IMR-90 (cell line): ENCODE measurements around the gene NOG. TPM values are rescaled to one million over a fixed set of nuclear protein-coding genes. Genes with fewer than 3 reads are reported as not detected.

Source experiments
- ATAC-seq: fragments of 200-7000 bp; cut with Tn5 transposase; 2 replicates; pipeline ENCODE4 v1.9.1; 2020; ENCODE audit warnings: low read depth, mild to moderate bottlenecking, moderate library complexity
- BruUV-seq: library from RNA; stranded (reverse); fragments of 400-500 nt; replicated peaks from 2 replicates; lab custom pipeline; 2021; lab: Mats Ljungman, UMichigan
- CTCF ChIA-PET: fragments of 300-600 bp; formaldehyde crosslinking; extraction: SDS; loops from one replicate; lab custom pipeline; 2021; ENCODE audit warnings: antibody characterized with exemption; lab: Yijun Ruan, JAX
- POLR2A ChIA-PET: fragments of 300-600 bp; sonication (Branson Sonifier 250); formaldehyde crosslinking; loops from one replicate; lab custom pipeline; 2022; ENCODE audit warnings: antibody characterized with exemption; ENCODE audit not compliant: unreplicated experiment; lab: Charles Lee
- DNase-seq: peaks from one replicate; pipeline ENCODE4 v3.0.0; 2013
- H2AFZ ChIP-seq: replicated peaks from 2 replicates; pipeline ENCODE3; 2013; ENCODE audit warnings: low read length, mild to moderate bottlenecking; ENCODE audit not compliant: poor library complexity
- H2AK5ac ChIP-seq: 2 replicates; pipeline ENCODE4 v1.6.1; 2013; ENCODE audit warnings: low read depth, low read length, inconsistent platforms
- H2AK9ac ChIP-seq: replicated peaks from 2 replicates; pipeline ENCODE3; 2013; ENCODE audit warnings: mild to moderate bottlenecking, low read depth, low read length, moderate library complexity; ENCODE audit not compliant: poor library complexity
- H2BK120ac ChIP-seq: 2 replicates; pipeline ENCODE4 v1.6.1; 2013; ENCODE audit warnings: low read depth, low read length, inconsistent platforms
- H2BK15ac ChIP-seq: 3 replicates; pipeline ENCODE4 v1.6.1; 2013; ENCODE audit warnings: low read depth, low read length, inconsistent platforms
- H2BK20ac ChIP-seq: 2 replicates; pipeline ENCODE4 v1.6.1; 2013; ENCODE audit warnings: low read depth, mild to moderate bottlenecking, inconsistent platforms, low read length, moderate library complexity
- H2BK5ac ChIP-seq: 2 replicates; pipeline ENCODE4 v1.6.1; 2013; ENCODE audit warnings: mild to moderate bottlenecking, low read depth, low read length, inconsistent platforms; ENCODE audit not compliant: poor library complexity, severe bottlenecking
- H3K14ac ChIP-seq: replicated peaks from 2 replicates; pipeline ENCODE4 v1.6.1; 2013; ENCODE audit warnings: low read depth, low read length, inconsistent platforms
- H3K18ac ChIP-seq: 2 replicates; pipeline ENCODE4 v1.6.1; 2013; ENCODE audit warnings: low read depth, low read length, control low read depth
- H3K23ac ChIP-seq: 2 replicates; pipeline ENCODE4 v1.6.1; 2013; ENCODE audit warnings: low read depth, low read length, inconsistent platforms
- H3K27ac ChIP-seq: 2 replicates; pipeline ENCODE4 v1.5.1; 2013; ENCODE audit warnings: mild to moderate bottlenecking, control low read depth, low read length; ENCODE audit not compliant: insufficient read depth
- H3K27me3 ChIP-seq: 2 replicates; pipeline ENCODE4 v1.6.1; 2013; ENCODE audit warnings: low read length; ENCODE audit not compliant: control insufficient read depth, insufficient read depth
- H3K36me3 ChIP-seq: 2 replicates; pipeline ENCODE4 v1.6.1; 2013; ENCODE audit warnings: low read length, mixed read lengths; ENCODE audit not compliant: control insufficient read depth, insufficient read depth
- H3K4ac ChIP-seq: 2 replicates; pipeline ENCODE4 v1.6.1; 2013; ENCODE audit warnings: low read depth, low read length, inconsistent platforms
- H3K4me1 ChIP-seq: 2 replicates; pipeline ENCODE4 v1.6.1; 2013; ENCODE audit warnings: low read length, mixed read lengths; ENCODE audit not compliant: control insufficient read depth, insufficient read depth
- H3K4me2 ChIP-seq: 2 replicates; pipeline ENCODE4 v1.6.1; 2013; ENCODE audit warnings: low read depth, mild to moderate bottlenecking, control low read depth, low read length, moderate library complexity
- H3K4me3 ChIP-seq: 2 replicates; pipeline ENCODE4 v1.5.1; 2013; ENCODE audit warnings: low read depth, mild to moderate bottlenecking, control low read depth, low read length, moderate library complexity; ENCODE audit not compliant: insufficient read depth
- H3K56ac ChIP-seq: 2 replicates; pipeline ENCODE4 v1.6.1; 2013; ENCODE audit warnings: low read length, inconsistent platforms; ENCODE audit not compliant: insufficient read depth; ENCODE audit errors: extremely low read depth
- H3K79me1 ChIP-seq, 2 experiments: 2 replicates each; pipeline ENCODE4 v1.6.1; 2013; ENCODE audit warnings: low read length in 2 of 2, inconsistent platforms in 1 of 2, low read depth in 1 of 2
- H3K9ac ChIP-seq: 2 replicates; pipeline ENCODE4 v1.6.1; 2013; ENCODE audit warnings: low read depth, low read length, control low read depth
- H3K9me1 ChIP-seq: 2 replicates; pipeline ENCODE4 v1.6.1; 2013; ENCODE audit warnings: low read length, inconsistent platforms; ENCODE audit not compliant: insufficient read depth
- H3K9me3 ChIP-seq: 2 replicates; pipeline ENCODE4 v1.6.1; 2013; ENCODE audit warnings: low read length; ENCODE audit not compliant: control insufficient read depth, insufficient read depth
- H4K20me1 ChIP-seq: 2 replicates; pipeline ENCODE4 v1.6.1; 2013; ENCODE audit warnings: low read length, inconsistent platforms; ENCODE audit not compliant: insufficient read depth
- H4K5ac ChIP-seq: 2 replicates; pipeline ENCODE4 v1.6.1; 2013; ENCODE audit warnings: mild to moderate bottlenecking, low read depth, low read length, control low read depth
- H4K8ac ChIP-seq, 2 experiments: 2 replicates each; pipeline ENCODE4 v1.6.1; 2013; ENCODE audit warnings: low read depth in 2 of 2, low read length in 2 of 2, control low read depth in 1 of 2, inconsistent platforms in 1 of 2
- H4K91ac ChIP-seq: 2 replicates; pipeline ENCODE4 v1.6.1; 2013; ENCODE audit warnings: low read depth, low read length, inconsistent platforms; ENCODE audit not compliant: insufficient read depth
- SMC3 ChIP-seq: fragments of 150-350 bp; IDR thresholded peaks from 2 replicates; pipeline ENCODE4 v1.6.1; 2016; ENCODE audit warnings: low read depth, mild to moderate bottlenecking, antibody characterized with exemption, low read length, moderate library complexity
- WGBS, 2 experiments: methylation state at CpG; one replicate each; pipeline versions ENCODE4 v1.1.5 to v1.1.7; 2013; ENCODE audit warnings: missing lambda C conversion rate in 2 of 2; ENCODE audit not compliant: insufficient read length in 1 of 2; ENCODE audit errors: extremely low coverage in 2 of 2; 5-methylcytosine and 5-hydroxymethylcytosine counted together
- dilution Hi-C: fragments of 300-500 bp; cut with HindIII; formaldehyde crosslinking; loops from one replicate; pipeline ENCODE4 v1.14.3; 2018; ENCODE audit warnings: low sequenced_read_pairs; ENCODE audit not compliant: unreplicated experiment
- in situ Hi-C: fragments of 300-500 bp; cut with MboI; formaldehyde crosslinking; loops from 3 replicates; pipeline ENCODE4 v1.14.3; 2019; ENCODE audit warnings: low sequenced_read_pairs, inconsistent platforms, mixed read lengths
- intact Hi-C: fragments of 100-400 bp; cut with micrococcal nuclease; formaldehyde crosslinking; loops from 2 replicates; pipeline ENCODE4 v1.10.0; 2022
- polyA plus RNA-seq, 3 experiments: library from polyadenylated mRNA; depleted of rRNA; stranded (reverse); fragments of >200 nt; gene quantifications; 2 replicates each; pipeline ENCODE4 v1.2.3, GENCODE V29; 2012; ENCODE audit warnings: low replicate concordance in 1 of 3
- total RNA-seq: library from RNA; depleted of rRNA; stranded (reverse); fragments of >200 nt; gene quantifications from 2 replicates; pipeline ENCODE4 v1.2.3, GENCODE V29; 2012

The NOG gene
- total and polyA plus RNA-seq, 2 of the 4 experiments (the other 2 are of a cell fraction) = 11.7 to 13.1 TPM

DNA sequence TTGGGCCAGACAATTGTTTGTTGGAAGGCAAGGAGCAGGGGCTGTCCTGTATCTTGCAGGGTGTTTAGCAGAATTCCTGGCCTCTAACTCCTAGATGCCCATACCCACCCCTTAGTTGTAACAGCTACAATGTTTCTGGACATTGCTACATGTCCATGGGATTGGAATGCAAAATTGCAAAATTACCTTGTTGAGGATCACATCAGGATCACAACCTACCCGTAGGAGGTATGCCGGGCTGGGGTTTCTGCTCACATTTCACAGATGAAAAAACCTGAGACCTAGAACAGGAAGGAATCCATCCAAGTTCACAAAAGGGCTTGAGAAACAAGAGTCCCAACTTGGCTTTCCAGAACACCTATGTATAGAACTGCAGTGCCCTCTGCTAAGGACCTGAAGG lies 22.7 kb downstream of the NOG start:
- no peak for DNase-seq
- ChIA-PET POLR2A (no interaction called here), CTCF (no interaction called here)
- Histone ChIP-seq H3K9me3 (no peaks in the 10 kb centered on the region), H2BK120ac (no peak overlapping the region), H3K4me1 (no peaks in the 10 kb centered on the region), H4K5ac (no peak overlapping the region), H3K27ac (no peak overlapping the region), H3K18ac (no peak overlapping the region), H2AFZ (no peak overlapping the region), H3K9me1 (no peaks in the 10 kb centered on the region; the same call in 1 of the 2 replicates), H2BK5ac (no peak overlapping the region), H3K79me1 (no peaks in the 10 kb centered on the region), H3K36me3 (no peaks in the 10 kb centered on the region), H2AK9ac (no peak overlapping the region), H4K20me1 (no peaks in the 10 kb centered on the region), H3K9ac (no peak overlapping the region), H2BK20ac (no peak overlapping the region), H3K14ac (no peak overlapping the region), H2AK5ac (no peak overlapping the region), H3K4me3 (no peak overlapping the region), H3K27me3 (peaks cover 16% of the 10 kb centered on the region), H3K56ac (no peak overlapping the region), H2BK15ac (no peak overlapping the region), H4K8ac (no peak overlapping the region), H4K91ac (no peak overlapping the region), H3K4ac (no peak overlapping the region), H3K23ac (no peak overlapping the region), H3K4me2 (no peak overlapping the region)
- in situ Hi-C loops (no loop called here), intact Hi-C loops (no loop called here), dilution Hi-C loops (no loop called here)
- WGBS, 2 experiments = no CpG with 5 or more reads among the region's 2 CpGs
- no TSS peak for BruUV-seq
- TF ChIP-seq SMC3 = no peak
- ATAC-seq = no peak
